HG03025 (cell line): ENCODE data around the gene MALRD1.
"Not testable (repeated sequence)": the region's sequence is repeated elsewhere in the genome, so short reads cannot be mapped to it uniquely, and the experiment has no call there.

Source experiments
- ATAC-seq: cut with Tn5 transposase; IDR thresholded peaks from one replicate; pipeline ENCODE4 v1.9.1; 2021; ENCODE audit warnings: mild to moderate bottlenecking, moderate library complexity; ENCODE audit not compliant: unreplicated experiment, low FRiP score

MALRD1 gene

DNA sequence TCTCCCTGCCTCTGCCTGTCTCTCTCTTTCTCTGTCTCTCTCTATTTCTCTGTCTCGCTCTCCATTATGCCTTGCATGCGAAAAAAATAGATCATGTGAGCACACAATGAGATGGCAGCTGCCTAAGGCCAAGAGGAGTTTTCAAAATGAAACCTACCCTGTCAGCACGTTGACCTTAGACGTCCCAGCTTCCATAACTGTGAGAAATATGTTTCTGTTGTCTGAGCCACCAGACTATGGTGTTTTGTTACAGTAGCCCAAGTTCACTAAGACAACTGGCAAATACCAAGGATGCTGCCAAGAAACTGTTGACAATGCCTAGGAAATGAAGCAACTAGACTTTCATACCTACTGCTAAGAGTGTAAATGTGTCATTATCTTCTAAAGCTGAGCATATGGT is 697.1 kb downstream of the MALRD1 start:
- ATAC-seq, result no peak

DNA sequence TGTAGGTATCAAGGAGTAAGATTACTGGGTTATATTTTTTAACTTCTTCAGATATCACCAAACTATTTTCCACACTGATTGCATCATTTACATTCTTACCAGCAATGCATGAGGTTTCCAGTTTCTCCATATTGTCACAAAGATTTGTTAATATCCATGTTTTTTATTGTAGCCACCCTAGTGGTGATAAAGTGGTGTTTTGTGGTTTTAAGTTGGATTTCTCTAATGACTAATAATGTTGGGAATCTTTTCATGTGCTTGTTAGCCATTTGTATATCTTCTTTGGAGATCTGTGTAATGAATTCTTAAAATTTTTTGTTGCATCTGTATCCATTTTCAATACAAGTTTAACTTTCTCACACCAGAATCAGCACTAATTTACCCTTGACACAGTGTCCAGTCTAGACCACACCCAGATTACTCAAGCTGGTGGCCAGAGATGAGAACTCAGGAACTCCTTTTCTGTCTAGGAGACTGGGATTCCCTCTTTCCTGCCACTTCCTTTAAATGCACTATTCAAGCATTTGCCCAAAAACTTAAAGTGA is 700.7 kb downstream of the MALRD1 start:
- no peak for ATAC-seq

DNA sequence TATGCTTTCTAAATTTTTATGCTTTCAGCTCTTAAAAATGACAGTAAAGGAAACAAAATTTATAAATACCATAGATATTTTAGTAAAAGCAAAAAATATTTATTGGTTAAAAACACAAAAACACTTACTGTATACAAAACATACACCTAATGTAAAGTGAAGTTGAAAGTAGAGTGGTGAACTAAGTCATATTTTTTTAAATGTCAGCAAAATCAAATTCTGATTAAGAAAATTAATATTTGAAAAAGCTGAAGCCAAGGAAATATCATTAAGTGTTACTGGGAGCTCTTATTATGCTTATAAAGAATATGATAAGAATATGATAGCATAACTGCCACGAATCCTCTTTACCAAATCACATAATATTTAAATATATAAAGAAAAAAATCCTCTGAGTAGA is 702.4 kb downstream of the MALRD1 start:
- no peak for ATAC-seq

DNA sequence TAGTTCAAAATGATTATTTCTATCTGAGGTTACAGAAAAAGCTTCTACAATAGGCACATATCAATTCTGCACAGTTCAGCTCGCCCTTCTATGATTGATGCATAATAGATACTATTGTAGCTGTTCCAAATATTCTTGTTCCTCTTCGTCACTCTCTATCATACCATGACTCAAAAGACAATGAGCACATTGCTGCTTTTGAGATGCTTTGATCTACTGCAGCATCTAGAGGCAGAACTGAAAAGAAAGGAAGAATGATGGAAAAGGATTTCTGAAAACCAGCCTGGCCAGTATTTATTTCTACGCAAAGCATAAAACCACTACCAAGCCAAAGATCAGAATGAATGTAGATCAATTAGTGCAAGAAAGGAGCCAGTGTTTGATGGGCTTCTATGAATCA is 708.3 kb downstream of the MALRD1 start:
- ATAC-seq, result no peak

DNA sequence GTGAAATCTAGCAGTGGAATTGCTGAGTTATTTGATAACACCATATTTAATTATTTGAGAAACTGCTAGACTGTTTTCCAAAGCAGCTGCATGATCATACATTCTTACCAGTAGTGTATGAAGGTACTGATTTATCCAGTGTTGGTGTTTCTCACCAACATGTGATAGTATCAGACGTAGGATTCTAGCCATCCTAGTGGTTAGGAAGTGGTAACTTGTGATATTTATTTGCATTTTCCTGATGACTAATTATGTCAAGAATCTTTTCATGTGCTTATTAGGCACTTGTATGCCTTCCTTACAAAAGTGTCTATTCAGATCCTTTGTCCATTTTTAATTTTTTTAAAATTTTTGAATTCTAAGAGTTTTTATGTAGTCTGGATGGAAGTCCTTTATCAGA is 713.4 kb downstream of the MALRD1 start:
- no peak for ATAC-seq

DNA sequence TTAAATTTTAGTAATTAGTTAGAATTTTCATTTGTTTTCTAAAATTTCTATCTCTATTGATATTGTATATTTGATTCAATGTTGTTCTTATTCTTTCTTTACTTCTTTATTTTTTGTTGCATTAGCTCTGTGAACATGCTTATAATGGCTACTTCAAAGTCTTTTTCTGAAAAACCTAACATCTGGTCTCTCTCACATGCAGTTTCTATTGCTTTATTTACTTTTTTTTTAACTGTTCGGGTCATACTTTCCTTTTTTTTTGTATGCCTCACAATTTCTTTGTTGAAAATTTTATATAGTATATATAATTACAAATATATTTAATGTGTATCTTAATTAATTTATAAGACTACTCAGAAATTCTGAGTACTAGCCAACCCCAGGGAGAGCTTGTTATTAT is 715.5 kb downstream of the MALRD1 start:
- no peak for ATAC-seq

DNA sequence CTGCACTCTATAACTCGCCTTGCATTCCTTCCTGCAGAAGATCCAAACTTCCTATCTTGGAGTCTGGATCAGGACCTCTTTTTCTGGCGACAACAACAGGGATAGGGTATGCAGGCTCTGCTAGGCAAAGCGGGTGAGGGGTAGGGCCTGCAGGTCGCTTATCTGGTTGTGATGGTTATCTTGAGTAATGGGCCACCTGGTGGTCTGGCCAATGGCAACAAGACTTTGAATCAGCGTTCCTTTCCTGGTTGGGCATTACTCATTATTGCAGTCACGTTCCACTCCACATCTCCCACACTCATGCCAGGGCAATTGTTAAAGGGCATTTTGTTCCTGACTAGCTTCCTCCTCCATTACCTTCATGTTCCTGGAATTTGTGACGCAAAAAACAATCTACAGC is 719.3 kb downstream of the MALRD1 start:
- ATAC-seq, result no peak

DNA sequence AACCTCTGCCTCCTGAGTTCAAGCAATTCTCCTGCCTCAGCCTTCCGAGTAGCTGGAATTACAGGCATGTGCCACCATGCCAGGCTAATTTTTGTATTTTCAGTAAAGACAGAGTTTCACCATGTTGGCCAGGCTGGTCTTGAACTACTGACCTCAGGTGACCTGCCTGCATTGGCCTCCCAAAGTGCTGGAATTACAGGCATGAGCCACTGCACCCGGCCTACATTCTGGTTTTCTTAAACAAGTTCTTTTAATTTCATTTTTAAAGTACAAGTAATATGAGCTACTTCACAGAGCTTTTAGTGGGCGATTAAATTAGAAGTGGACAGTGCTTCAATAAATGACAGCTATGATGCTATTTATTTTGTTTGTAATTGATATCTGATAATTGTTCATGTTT is 721.2 kb downstream of the MALRD1 start:
- not testable (repeated sequence) for ATAC-seq

DNA sequence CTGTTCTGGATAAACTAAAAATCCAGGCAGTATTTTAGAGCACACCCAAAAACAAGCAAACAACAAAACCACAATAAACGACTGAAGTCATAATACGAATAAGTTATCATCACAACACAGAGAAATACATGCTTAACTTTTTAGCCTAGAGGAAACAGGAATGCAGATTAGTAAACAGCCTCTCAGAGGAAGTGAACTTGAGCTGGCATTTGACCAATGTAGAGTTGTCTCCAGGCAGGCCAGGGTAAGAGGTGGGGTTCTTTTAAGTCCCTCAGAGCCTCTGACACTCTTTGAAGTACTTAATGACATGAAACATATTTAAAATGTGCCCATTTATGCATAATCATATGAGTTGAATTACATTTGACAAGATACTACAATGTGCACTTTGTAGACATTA is 724.4 kb downstream of the MALRD1 start:
- ATAC-seq, result no peak

DNA sequence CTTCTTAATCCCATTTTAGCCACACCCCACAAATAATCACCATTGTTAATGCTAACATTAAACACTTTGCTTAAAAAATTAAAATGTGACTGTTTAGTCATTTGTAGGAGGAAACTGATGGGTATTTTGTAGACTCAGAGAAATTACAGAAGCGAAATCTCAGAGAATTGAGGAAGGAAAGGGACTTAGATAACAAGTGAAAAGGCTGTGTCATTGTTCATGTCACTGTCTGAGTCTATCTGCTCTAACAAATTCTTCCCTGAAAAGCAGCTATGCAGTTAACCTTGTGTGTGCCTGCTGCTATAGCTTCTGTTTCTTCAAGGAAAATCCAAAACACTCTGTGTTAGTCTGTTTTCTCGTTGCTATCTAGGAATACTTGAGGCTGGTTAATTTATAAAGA is 726.7 kb downstream of the MALRD1 start:
- ATAC-seq, result no peak

DNA sequence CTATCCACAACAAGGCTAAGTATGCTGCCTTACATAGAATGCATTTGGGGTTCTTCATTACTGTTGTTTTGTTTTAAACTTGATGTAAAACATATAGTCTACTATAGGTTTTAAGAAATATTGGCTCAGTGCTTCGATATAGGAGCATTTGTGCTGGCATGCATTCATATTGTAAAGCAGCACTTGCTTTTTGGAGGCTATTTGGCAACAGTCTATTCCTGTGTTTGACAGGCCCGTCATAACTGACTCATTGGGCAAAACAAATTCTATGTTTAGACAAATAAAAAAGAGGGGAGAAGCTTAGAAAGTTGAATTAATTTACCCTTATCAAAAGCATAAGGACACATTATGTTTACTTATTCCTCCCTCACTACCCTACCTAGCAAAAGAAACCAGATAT is 729.2 kb downstream of the MALRD1 start:
- ATAC-seq, result no peak

DNA sequence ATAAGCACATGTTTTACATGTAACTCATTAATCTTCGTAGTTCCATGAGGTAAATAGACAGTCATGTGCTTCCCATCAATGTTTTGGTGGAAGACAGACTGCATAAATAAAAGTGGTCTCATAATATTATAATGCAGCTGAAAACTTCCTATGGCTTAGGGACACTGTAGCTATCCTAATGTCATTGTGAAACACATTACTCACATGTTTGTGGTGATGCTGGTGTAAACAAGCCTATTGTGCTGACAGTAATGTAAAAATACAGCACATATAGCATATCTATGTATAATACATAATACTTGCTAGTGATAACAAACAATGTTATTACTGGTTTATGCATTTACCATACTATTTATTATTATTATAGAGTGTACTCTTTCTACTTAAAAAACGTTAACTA is 730.4 kb downstream of the MALRD1 start:
- no peak for ATAC-seq

DNA sequence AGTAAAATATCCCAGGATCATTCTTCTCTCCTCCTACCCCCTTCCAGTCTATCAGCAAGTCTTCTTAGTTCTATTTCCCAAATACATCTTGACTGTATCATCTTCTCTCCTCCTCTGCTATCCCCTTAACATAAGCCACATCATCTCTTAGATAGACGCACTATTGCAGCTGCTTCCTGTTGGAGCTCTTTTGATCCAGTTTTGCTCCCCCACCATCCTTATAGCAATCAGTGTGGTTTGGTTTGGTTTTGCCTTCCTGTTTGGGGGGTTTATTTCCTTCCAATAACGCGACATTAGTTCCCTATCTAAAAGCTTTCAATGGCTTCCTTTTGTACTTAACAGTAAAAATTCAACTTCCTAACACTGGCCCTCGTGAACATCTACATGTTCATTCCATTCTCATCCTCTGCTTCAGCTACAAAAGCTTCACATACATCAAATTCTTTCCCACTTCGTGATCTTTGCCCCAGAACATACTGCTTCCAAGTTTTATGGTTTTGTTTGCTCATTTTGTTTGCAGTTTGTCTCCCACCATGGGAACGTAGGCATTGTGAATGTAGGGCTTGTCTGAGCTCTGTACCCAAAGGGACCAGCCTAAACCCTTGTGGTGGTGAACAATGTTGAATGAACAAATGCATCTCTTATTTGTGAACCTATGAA is 734.0 kb downstream of the MALRD1 start:
- no peak for ATAC-seq

DNA sequence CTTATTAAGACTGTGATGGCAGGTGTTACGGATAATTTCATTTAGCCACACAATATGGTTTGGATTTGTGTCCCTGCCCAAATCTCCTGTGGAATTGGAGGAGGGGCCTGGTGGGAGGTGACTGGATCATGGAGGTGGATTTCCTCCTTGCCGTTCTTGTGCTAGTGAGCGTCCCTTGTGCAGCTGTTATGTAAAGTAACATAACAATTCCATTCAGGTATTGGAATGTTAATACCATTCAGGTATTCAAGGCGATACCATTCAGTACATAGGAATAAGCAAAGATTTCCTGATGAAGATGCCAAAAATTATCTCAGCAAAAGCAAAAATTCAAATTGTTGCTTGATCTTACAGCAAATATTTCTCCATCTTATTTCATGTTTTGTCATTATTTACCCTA is 735.1 kb downstream of the MALRD1 start:
- no peak for ATAC-seq
